GM21423 (cell line): ENCODE data around the gene S100PBP.

Experiments
- ATAC-seq: cut with Tn5 transposase; IDR thresholded peaks from one replicate; pipeline ENCODE4 v1.9.1; 2021; ENCODE audit warnings: mild to moderate bottlenecking, moderate library complexity; ENCODE audit not compliant: unreplicated experiment

S100PBP gene

DNA sequence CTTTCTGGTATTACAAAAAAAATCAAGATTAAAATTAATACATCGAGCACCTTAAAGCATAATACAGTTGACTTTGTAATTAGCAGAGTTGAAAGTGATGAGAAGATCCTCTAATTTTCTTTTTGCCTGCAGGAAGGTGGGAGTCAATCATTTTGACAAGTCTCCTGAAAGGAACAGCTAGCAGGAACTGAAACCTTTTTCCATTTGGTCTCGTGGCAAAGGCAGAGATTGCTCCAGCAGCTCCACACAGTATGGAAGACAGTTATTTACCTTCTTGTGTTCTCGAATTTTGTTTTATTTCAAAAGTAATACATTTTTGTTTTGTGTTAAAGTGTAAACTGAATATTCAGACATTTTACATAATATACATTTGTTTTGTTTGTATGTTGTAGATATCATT, 7.7 kb downstream of the S100PBP start:
- ATAC-seq = no peak

GRCh38 chr1:32828341-32828740, 10.9 kb downstream of the S100PBP start:
- ATAC-seq = no peak

DNA sequence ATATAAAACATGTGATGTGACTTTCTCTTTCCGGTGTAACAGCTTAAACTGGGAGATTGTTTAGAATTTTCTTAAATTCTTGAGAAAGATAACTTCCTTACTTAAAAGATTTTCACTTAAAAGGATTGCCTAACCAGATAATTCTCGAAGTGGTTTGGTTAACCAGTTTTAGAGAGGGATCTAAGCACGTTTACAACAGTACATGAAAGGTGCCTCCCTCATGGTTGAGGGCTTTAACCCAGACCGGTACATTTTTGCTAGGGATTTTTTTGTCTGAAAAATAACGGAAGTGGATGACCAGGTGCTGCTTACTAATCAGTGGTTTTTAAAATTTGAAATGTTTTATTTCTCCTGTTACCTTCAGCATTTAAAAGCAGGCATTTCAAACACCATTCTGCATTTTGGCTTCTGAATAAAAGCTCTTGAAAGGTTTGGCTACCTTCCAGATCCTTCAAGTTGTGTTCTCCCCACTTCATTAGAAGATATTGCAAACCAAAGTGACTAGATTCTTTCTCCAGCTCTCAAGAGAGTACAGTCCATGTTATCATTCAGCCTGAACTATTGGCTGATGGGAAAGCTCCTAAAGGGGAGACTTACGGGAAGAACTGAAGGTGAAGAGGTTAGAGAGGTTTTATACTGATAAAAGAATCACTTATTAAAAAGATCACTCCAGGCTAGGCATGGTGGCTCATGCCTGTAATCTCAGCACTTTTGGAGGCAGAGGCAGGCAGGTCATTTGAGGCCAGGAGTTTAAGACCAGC, 12.8 kb downstream of the S100PBP start:
- ATAC-seq = no peak

- no peak for ATAC-seq
Observed at GRCh38 chr1:32831878-32832277, 14.4 kb downstream of the S100PBP start.

GRCh38 chr1:32848354-32849063, 31.1 kb downstream of the S100PBP start:
- ATAC-seq = no peak

DNA sequence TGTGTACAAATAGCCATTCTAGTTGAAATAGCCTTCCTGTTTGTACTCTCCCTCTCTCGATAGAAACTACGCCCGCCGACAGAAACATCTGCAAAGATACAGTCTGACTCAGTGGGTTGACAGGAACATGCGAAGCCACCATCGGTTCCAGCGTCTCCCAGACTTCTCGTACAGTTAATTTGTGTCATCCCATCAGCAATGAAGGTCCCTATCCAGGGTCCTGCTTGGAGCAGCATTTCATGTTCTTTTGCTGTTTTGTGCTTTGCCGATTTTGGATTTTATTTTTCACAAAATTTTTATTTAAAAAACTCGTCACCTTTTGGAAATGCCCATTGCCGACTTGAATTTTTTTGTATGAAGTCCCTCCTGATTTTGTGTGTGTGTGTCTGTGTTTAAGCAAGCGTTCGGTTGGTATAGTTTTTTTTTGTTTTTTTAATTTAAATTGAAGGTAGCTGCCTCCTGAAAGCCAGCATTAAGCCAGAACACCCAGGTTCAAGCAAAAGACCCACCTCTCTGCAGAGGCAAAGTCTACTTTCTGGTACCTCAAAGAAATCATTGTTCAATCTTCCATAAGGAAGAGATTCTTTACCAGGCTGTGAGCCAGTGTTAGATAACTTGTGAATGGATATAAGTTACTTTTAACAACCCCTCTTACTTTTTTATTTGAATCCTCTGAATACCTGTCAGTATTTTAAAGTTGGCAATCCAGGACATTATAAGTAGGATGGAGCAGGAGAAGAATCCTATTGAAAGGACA, 38.6 kb downstream of the S100PBP start:
- ATAC-seq = no peak

- ATAC-seq = no peak
Observed at GRCh38 chr1:32858136-32858535, 40.7 kb downstream of the S100PBP start.

GRCh38 chr1:32858791-32859190, 41.3 kb downstream of the S100PBP start:
- no peak for ATAC-seq

DNA sequence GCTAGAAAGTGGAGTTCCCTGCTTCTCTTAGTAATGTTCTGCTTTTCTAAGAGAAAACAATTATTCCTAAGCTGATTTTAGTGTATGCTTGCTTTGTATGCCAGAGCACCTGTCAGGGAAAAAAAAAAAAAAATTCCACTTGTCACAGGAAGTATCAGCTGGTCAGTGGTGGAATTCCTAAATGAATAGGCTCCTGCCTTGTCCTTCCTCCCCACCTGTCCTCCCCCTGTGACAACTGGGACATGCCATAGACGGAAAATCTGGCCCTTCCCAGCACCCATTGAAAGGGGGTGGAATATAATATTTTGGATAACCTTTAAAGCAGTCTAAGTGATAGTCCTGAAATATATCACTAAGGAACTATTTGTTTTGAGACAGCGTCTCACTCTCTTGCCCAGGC, 42.5 kb downstream of the S100PBP start:
- no peak for ATAC-seq

- no peak for ATAC-seq
Observed at GRCh38 chr1:32860566-32860965, 43.1 kb downstream of the S100PBP start.

GRCh38 chr1:32861904-32862695, 44.6 kb downstream of the S100PBP start:
- ATAC-seq = no peak

- ATAC-seq = no peak
Observed at GRCh38 chr1:32863218-32863880, 45.9 kb downstream of the S100PBP start.

GRCh38 chr1:32863881-32864245, 46.4 kb downstream of the S100PBP start:
- ATAC-seq = no peak

DNA sequence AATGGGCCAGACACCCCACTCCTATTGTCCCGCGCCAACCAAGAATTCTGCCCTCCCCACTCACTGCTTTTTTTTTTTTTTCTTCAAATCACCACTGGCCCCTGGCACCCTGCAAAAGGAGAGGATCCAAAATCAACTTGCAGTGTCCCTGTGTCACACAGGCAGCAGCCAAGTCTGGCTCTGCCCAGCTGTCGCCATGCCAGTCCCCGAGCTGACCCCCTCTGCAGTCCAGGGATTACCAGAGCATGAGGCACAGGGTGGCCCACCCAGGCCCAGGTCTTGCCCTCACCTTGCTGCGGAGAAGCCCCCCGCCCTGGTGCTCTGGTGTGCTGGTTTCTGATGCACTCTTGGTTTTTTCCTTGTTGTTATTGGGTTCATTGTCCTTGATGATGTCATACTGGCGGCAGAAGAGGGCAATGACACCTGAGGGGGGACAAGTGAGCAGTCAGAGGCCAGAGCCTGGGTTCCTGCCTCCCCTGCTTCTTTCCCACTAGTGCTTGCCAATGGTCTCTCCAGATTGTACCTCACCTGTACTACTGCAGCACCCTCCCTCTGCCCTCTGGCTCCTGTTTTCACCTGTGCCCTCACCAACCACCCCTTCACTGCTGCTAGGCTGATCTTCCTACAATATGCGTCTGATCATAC, 47.0 kb downstream of the S100PBP start:
- no peak for ATAC-seq

DNA sequence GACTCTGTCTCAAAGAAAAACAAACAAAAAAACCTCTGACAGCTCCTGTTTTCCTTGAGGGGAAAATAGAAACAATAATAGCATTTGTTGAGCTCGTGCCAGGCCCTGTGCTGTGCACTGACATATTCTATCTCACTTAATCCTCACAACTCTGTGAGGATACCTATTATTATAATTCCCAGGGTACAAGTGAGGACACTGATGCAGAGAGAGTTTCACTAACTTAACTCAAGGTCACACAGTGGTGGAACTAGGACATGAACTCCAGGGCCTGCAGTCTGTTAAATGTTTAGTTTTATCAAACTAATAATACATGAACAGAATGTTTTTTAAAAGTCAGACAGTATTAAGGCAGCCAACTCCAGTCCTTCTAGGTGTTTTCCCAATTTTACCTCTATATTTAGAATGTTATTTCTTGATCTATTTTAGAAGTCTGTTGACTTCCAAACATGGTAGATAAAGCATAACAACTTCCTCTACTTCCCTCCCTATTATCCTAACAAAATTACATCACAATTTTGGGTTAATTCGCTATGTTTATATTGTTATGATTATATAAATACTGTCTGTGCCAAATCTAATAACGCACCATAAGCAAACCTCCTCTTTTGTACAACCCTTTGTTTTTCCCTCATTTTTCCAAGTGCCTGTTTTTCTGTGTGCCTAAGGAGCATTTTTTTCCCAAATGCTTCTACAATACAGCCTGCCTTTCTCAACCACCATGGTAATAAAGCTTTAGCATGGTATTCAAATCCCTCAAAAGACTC, 48.4 kb downstream of the S100PBP start:
- ATAC-seq = no peak

DNA sequence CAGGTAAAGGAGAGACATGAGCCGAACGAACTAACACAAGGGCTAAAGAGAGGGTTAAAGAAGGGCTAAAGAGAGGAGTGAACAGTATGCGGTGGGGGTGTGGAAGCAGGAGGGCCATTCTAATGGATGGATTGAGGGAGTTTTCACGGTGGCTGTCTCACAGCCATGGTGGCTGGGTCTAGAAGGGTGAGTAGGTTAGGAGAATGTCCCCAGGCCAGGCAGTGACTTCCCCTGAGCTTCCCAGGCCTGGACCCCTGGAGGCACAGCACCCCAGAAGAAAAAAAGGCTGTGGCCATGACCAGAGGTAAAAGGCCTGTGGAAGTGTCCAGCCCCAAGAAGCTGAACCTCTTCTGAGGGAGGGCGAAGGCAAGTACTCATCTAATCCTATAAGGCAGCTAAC, 49.7 kb downstream of the S100PBP start:
- ATAC-seq = no peak

GRCh38 chr1:32867671-32868070, 50.2 kb downstream of the S100PBP start:
- no peak for ATAC-seq

DNA sequence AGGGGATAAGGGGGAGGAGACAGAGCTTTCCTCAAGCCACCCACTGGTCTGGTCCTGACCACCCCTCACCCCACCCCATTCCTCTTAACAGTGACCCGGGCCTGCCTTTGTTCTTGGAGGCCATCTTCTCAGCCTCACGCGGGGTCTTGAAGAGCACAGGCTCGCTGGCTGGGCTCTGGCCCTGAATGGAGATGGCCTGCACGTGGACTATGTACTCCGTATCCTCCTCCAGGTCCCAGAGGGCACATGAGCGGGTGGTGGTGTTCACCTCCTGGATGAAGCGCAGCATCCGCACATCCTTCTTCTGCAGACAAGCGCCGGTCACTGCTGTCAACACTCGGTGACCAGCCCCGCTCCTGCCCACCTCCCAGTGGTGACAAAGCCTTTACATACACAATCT, 50.6 kb downstream of the S100PBP start:
- ATAC-seq = no peak

DNA sequence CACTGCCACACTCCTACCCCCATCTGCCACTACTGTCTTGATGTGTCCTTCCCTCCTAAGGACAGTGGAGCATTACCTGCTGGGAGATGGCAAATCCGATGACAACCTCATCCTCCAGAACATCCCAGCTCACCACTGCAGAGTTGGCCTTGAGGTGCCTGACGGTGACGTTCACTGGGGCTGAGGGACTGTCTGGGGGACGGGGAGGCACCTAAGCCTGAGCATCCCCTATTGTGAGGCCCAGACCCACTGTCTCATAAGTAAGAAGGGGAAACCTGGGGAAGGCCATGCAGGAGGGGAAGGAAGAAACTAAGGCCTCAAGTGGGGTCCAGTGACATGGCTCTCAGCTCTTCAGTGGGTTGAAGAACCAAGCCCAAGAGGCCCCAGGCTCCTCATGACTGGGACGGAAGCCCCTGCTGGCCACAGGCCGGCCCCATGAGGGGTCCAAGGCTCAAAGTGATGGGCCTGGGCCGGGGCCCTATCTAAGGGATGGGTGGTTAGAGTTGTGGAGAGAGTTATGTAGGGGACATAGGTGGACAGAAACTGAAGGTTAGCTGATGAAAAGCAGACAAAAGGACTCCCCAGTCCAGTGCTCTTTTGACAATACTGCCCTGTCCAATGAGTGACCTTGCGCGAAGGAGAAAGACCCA, 51.5 kb downstream of the S100PBP start:
- ATAC-seq = no peak
